Measurements from ENCODE around the gene INMT.

The INMT gene

DNA sequence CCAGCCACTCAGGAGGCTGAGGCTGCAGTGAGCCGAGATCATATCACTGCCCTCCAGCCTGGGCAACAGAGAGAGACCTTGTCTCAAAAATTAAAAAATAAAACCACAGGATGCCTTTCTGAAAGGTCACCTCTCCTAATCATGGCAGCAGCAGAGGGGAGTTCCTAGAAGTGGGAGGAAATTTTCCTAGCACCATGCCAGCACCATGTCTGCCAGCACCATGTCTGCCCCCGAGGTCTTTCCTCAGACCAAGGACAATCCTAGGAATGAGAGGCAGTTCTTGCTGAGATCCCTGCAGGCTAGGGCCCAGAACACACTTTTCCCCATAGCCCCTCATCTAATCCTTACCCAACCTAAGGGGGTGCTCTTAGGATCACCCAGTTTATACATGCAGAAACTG, 22.3 kb upstream of the INMT start:
- no peak for DNase-seq

DNA sequence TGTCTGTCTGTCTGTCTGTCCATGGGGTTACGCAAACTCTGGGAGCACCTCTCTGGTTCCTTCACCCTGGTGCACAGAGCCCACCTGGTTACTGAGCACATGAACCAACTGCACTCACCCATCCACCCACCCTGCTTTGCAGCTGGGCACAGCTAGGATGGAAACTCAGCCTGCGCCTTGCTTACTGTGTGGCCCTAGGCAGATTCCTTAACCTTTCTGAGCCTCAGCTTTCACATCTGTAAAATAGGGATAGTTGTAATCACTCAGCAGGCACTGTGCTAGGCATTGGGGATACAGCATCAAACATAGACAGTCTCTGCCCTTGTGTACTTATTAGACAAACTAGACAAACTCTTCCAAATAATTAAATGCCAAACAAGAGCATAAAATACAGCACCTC, 21.8 kb upstream of the INMT start:
- DNase-seq, result no peak

DNA sequence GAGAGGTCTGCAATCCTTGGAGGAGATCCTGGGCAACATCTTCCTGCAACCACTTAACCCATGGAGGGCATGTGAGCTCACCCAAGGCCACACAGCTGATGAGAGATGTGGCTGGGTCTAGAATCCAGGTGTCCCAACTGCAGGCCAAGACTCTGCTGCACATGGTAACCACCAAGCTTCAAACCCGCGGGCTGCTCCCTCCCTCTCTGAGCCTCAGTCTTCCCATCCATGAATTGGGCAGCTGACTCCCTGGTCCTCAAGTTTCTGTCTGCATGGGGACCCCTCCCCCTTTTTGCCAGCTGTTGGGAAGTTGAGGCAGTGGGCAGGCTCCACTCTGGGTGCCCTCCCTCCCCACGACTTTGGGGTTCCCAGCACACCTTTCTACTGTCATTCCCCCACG, 20.9 kb upstream of the INMT start:
- DNase-seq, result no peak

DNA sequence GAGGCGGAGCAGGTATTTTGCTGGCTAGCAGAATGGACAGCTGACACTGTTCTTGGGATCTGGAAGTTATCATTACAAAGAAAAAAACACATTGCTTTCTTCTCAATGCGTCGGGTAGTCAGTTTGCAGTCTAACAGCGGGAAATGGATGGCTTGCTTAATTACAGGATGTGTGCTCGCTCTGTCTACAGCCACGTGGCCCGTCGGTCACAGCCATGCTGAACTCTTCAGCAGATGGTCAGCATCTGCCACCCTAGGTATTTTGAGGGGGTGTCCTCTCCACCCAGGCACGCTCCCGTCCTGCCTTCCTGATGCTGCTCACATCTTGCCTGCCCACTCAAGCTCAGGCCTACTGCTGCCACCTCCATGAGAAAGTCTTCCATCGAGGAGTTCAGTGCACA, 20.4 kb upstream of the INMT start:
- DNase-seq, result no peak

DNA sequence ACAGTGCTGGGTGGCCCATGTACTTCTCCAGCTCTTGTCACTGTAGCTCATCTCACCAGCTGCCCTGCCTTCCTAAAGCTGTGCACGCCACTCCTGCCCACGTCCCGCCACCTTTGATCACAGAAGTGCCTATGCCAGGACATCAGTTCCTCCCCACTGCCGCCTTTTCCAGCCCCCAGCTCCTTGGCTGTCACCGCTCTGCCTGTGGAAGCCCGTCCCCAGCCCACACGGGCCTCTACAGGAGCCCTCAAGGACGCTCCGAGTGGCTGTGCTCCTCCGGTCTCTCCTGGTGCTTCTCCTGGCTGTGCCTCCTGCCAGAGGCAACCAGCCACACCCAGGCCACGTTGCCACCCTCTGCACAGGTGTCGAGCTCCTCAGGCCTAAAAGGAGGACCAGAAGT, 19.3 kb upstream of the INMT start:
- no peak for DNase-seq

DNA sequence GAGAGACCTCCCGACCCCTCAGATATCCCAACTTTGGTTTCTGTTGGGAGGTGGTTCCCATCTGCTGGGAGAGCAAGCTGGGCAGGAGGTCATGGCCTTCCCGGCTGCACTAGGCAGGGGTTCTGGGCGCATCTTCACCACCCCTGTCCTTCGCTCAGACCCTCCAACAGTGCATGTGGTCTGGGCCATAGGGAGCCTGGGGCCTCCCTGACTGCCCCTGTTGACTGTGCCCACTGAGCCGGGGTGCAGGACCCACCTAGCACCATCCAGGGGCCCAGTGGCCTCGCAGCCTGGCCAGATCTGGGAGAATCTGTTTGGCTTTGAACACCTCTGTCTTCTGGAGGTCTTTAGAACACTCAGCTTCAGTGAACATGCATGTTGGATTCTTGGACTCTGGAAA, 18.7 kb upstream of the INMT start:
- DNase-seq, result no peak

DNA sequence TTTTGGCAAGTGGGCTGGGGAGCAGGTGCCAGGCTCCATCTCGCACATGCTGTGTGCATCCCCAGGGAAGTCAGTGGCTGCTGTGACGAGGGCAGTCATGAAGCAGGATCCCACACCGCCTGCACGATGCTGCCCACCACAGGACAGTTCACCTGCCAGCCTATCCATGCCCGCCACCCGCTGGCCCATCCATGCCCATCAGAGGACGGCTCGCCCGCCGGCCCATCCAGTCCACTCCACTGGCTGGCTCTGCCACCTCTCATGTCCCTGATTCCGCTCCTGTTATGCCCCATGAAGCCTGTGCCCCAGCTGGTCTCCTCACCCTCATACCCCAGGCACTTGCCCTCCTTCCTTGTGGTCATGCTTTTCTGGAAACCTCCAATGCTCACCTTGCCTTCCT, 18.2 kb upstream of the INMT start:
- DNase-seq, result no peak

DNA sequence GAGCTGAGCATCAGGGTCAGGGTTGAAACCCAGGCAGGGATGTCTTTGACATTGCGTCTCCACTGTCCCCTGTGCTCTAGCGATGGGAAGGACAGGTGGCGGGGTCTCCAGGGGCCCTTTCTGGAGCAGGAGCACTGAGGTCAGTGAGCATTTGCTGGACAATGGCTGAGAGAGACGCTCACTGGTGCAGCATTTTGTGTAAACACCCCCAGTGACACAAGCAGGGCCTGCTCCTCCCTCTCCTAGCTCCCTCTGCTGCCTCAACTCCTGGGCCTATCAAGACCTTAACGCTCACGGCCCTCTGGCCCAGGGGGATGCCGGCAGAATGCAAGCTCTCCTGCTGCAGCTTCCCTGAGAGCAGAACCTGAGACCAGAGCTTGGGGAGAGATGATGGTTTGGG, 17.4 kb upstream of the INMT start:
- no peak for DNase-seq

DNA sequence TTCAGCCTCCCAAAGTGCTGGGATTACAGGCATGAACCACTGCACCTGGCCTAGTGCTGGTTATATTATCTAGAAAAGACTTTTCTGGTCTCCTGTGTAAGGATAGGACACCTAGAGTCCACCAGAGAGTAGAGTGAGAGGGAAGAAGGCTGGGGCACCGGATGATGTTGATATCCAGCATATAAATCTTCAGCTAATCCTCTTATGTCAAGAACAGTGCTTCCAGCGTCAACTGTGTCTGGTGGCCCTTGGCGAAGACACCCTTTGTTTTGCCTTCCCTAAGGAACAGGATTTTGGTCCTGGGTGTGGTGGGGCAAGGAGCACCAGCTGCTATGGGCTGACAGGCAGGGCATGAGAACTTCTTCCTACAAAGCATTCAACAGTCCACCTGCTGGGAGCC, 16.3 kb upstream of the INMT start:
- DNase-seq, result no peak

DNA sequence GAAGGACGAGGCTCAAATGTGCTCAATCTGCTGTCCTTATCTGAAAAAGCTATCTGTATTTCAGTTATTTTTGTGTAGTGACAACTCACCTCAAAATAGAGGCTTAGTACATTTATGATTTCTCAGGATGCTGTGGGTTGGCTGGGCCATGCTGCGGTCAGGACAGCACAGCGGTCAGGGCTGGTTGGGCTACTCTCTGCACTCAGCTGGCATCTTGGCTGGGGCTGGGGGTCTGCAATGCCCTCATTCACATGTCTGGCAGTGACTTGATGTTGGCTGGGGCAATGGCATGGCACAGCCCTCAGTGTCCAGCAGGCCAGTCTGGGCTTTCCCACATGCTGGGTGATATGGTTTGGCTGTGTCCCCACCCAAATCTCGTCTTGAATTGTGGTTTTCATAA, 15.6 kb upstream of the INMT start:
- no peak for DNase-seq

DNA sequence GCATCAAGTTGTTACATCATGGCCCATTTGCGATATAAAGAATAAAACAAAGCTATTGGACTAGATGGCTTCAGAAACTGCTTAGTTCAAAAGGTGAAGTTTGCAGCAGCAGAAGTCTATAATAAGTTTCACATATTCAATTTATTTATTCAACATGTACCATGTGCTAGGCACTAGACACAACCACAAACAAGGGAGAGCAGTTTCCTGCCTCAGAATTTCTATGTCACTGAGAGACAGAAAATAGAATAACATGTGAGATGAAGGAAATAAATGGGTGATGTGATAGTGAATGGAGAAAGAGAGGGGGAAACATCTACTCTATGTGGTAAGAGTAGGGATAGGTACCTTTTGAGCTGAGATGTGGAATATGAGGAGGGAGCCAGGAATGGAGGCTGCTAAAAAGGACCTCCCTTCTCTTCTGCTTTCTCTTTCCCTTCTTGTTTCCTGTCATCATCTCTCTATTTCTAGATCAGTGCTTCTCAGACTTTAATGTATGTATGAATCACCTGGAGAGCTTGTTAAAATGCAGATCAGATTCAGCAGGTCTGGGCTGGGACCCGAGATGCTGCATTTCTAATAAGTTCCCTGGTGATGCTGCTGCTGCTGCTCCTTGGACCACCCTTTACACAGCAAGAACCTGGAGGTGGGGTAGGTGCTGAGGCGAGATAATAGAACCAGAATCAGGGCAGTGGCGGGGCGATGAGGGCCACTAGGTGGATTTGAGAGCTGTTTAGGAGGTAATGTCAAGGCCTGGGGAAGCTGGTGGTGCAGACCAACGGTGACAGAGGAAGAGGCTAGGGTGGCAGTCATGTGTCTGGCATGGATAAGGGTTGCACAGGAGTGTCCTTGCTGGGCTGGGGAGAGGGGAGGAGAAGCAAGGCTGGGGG, 13.7 kb upstream of the INMT start:
- DNase-seq, result no peak

DNA sequence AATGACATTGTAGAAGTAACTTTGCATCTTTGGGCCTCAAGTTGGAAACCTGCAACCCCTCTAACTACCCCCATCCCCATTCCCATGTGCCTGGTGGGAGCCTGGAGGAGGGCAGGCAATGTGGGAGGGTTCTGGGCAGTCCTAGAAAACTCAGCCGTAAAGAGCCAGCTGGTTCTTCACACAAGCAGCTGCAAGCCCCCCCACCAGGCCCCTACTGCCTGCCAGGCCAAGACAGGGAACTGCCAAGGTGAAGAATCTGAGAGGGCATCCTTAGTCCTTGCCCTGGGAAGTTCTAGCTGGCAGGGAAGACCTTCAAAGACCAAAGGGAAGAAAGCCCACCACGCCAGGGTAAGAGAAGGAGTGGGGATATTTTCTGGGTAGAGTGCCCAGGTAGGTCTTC, 12.2 kb upstream of the INMT start:
- DNase-seq, result no peak

DNA sequence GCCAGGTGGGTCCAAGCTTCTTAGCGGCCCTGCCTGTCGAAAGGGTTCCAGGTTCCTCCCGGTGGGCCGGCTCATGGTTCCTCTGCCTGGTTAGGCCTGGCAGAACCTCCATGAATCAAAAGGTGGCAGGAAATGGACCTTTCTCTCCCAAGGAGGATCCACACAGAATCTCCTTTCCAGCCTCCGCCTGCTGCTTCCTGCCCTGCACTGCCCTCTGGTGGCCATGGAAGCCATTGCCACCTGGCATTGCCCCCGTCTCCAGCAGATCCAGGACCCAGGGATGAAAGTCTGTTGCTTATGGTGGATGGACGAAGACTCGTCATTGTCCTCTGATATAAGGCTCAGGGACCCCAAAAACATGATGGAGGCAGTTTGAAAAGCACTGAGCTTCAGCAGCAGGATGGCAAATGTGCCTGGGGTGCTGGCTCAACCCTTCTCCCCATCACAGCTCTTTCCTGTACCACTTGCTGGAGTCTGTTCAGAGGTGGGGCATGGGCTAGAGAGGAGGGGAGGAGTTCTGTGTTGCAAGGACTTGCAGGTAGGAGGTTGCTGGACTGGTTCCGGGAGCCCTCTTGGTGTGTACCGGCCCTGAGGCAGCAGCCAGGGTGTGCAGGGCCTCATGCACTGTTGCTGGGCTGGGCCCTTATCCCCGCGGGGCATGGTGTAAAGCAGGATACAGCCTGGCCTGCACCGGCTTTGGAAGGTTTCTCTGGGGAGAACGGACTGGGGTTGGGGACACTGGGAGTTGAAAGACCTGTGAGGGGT, 11.3 kb upstream of the INMT start:
- peak; percentile 80 for DNase-seq

DNA sequence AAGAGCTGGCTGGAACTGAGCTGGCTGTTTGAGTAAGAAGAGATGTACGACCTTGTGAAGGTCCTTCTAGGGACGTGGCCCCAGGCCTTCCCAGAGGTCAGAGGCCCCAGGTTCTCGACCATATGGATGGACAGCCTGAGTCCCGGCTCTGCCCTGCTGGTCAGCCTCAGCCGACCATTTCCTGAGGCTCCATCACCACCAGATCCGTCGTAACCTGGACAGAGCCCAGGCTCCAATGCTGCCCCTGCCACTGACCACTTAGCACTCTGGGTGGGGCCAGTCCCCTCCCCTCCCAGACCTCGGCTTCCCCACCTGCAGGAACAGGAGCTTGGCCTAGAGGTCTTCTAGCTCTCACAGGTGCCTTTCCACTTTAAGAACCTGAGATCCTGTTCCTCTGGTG, 10.6 kb upstream of the INMT start:
- no peak for DNase-seq

DNA sequence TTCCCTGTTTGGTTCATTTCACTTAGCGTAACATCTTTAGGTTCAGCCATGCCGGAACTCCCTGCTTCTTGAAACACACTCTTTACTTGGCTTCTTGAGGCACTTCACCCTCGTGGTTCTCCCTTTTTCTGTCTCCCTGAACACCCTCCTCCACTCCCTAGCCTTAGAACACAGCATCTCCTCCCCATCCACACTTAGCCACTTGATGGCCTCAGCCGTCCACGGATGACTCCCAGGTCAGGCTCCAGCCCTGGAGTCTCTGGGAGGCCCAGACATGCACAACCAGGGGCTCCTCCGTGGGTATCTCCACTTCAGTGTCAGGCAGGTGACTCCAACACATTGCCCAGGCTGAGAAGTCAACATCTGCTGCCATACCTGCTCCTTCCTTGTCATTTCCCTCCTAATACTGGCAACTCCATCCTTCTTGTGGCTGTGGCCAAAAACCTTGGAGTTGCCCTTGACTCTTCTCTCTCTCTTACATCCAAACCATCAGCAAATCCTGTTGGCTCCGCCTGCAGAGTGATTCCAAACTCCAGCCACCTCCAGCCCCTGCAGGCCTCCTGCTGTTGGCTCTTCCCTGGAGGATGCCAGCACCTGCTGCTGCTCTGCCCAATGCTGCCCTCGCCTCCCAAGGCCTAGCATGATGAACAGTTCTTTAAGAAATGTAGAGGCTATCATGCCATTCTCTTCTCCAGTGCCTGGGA, 8.4 kb upstream of the INMT start:
- DNase-seq, result no peak

DNA sequence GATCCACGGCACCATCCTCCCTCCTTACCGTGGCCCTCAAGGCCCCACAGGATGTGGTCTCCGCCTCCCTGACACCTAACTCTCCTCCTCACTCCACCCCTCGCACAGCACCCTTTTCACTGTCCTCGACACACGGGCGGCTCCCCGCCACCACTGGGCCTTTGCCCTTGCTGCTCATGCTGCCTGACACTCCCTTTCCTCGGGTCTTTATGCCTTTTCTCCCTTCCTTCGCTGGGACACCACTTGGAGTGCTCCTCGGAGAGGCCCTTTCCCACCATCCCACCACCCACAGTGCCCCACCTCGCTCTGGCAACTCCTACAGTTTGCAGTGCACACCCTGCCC, 7.9 kb upstream of the INMT start:
- no peak for DNase-seq

DNA sequence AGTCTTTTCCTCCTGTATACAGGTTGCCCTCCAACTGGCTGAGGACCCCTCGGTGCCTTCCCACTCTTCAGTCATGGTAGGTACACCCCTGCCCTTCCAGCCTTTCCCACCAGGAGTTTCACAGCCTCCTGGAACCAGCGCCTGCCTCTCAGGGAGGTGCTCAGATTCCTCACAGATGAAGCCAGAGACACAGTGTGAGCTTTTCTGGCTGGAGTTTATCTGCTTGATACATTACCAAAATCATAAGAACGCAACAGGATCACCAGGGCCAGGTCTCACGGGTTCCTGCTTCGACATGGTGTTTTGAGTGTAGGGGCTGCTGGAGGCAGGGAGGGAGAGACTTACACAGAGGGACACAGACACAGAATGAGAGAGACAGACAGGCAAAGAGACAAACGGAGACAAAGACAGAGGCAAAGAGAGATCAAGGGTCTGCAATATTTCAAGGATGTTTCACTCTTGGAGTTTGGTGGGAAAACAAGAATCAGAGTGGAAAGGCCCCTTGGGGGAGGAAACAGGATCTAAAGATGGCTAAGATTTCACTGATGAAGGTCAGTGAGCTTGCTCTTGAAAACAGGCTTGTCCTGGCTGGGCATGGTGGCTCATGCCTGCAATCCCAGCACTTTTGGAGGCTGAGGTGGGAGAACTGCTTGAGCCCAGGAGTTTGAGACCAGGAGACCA, 6.5 kb upstream of the INMT start:
- DNase-seq, result no peak

DNA sequence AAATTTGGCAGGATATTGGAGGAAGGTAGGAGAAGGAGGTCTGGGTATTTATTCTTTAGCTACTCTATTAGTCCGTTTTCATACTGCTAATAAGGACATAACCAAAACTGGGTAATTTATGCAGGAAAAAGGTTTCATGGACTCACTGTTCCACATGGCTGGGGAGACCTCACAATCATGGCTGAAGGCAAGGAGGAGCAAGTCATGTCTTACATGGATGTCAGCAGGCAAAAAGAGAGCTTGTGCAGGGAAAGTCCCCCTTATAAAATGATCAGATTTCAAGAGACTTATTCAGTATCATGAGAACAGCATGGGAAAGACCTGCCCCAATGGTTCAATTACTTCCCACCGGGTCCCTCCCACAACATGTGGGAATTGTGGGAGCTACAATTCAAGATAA, 1.9 kb upstream of the INMT start:
- DNase-seq, result no peak

DNA sequence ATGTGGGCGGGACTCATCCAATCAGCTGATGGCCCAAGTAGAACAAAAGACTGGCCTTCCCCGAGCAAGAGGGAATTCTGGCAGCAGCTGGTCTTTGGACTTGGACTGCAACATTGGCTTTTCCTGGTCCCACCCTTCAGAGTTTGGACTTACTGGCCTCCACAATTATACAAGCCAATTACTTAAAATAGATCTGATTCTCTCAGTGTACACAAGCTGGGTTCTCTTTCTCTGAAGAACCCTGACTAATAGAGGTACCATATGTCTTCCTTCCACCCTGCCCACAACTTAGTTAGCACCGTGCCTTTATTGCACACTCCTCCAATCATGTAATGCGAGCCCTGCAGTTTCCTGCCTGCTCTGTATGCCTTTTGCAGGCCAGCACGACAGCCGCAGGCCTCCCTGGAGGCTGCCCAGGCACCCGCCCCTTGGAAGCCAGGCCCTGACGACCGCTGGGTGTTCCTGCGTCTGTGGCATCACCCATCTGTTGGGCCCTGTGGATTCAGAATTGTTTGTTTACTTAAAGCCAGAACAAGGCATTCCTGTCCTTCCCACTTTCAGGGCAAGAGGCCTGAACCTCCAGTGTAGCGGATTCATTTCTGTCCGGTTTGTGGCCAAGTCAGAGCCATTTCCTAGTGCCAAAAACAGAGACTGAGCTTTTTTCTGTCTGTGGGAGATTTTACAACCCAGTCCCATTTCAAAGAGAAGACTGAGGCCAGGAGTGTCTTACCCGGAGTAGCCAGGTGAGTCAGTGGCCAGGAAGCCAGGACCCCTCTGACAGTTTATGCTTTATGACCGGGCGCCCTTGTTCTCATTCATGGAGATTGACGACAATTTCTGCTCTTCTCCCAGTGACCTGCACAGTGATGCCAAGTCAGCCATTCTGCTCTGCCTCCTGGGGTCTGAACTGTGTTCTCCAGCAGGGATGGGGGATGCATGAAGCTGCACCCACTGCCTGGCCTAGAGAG, 968 bp upstream of the INMT start:
- no peak for DNase-seq

DNA sequence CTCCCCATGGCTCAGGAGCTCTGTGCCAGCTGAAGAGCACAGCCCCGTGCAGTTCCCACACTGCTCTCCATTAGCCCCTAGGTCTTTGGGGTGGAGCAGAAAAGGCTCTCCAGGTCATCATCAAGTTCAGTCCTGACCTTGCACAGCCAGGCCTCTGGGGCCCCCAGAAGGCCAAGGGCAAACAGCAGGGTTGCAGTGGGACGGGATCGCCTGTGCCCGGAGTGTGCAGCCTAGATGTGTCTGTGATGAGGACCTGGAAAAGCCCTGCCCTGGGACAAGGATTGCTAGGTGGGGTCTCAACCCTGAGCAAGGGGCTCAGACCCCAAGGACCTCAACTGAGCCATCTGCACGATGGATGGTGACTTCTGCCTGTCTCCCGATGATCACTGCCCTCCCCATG, 549 bp downstream of the INMT start:
- DNase-seq, result no peak

DNA sequence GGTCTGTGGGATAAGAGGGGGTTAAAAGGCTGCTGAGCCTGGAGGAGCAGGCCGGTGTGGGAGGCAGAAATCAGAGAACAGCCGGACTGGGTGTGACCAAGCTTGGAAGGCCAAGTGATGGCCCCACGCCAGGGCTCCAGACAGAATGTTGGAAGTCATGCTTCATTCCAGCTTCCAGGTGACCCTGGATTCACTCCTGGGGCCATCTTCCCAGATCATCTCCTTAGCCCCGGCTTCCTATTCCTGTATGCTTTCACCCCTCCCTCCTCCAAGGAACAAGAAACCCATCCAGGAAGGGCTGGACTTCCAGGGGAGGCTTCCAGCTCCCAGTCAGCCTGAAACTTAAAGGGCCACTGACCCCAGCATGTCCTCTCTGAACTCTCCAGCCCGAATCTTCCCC, 1.0 kb downstream of the INMT start:
- no peak for DNase-seq

DNA sequence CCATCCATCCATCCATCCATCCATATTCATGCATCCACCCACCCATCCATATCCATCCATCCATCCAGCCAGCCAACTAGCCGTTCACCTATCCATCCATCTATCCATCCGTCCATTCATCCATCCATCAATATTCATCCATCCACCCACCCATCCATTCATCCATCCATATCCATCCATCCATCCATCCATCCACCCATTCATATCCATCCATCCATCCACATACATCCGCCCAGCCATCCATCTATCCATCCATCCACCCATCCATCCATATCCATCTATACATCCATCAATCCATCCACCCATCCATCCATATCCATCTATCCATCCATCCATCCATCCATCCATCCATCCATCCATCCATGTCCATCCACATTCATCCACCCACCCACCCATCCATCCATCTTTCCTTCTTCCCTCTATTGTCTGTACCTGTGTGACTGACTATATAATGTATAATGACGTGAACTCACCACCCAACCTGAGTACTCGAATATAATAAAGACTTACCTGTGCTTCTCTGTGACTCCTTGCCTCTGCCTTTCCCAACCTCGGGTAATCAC, 2.5 kb downstream of the INMT start:
- no peak for DNase-seq

Data from activated CD4-positive, alpha-beta T cell treated with anti-CD3 and anti-CD28 coated beads, Interleukin-2, Interleukin-6, amounts not matched to agents 100 ng/mL and 50 ng/mL, durations not matched to agents 16 hours and 8 hours (primary cell).